NCI-H2081 treated with DMSO at 0.1 percent for 48 hours (cell line): ENCODE measurements around the gene SLITRK1.

Experiments
- DNase-seq: peaks from one replicate; lab custom pipeline; 2025; lab: John Stamatoyannopoulos, UW

The SLITRK1 gene

GRCh38 chr13:83867708-83868107 lies 14.6 kb downstream of the SLITRK1 start:
- no peak for DNase-seq

GRCh38 chr13:83865161-83866137 lies 16.8 kb downstream of the SLITRK1 start:
- DNase-seq, result no peak

DNA sequence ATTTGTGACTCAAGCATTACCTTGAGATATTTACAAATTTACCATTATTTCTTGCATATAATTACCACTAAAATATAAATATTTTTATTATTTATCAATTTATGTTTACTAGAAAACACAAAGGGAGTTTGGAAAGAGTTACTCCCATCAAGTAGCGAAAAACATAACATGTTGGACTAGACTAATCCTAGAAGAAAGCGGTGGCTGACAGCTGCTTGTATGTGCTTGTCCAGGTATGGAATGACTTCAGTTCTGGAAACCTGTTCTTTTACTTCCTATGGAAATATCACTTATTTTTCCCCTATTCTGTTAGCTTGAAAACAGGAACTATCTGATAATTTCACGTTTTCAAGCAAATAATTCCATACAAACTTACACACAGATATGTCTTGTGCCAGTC lies 28.5 kb downstream of the SLITRK1 start:
- DNase-seq, result no peak

DNA sequence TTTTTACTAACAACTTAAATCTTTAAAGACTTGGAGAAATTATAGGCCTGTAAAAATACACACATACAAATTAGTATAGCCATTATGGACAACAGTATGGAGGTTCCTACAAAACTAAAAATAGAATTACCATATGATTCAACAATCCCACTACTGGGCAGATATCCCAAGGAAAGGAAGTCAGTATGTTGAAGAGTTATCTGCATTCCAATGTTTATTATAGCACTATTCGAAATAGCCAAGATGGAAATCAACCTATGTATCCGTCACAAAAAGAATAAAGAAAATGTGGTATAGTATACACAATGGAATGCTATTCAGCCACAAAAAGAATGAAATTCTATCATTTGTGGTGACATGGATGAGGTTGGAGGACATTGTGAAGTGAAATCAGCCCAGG lies 37.2 kb downstream of the SLITRK1 start:
- DNase-seq, result no peak

- no peak for DNase-seq
Measured at GRCh38 chr13:83839146-83839545, 43.1 kb downstream of the SLITRK1 start.

DNA sequence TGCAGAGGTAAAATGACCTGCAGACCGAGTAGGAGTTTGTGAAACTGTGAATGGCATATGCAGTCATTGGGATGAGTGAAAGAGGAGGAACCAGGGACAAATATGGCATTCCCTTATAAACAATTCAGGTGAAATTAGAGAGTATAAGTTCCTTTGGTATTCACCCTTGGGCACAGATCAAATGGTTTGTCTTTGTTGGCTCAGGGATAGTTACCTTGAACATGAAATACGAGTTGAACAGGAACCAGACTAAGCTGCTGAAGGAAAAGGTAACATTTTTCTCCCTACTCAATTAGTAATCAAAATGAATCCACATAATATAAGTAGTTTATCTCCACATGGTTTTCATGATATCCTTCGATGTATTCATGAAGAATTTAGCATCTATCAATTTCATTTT lies 50.5 kb downstream of the SLITRK1 start:
- no peak for DNase-seq

DNA sequence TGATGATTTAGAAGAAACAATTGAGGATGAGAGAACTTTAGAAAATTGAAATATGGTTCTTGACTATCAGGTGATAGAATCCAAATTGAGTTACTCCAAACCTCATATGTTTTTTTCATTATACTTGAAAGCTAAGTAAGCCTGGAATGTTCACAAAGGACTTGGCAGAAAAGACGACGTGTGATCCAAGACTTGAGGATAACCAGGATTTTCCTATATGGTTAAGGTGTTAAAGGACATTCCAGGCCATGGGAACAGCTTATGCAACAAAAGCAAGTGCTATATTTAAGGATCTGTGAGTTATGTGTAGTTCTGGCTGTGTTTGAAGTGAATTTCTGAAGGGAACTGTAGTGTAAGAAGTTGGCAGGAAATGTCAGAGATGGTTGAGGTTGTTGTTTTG lies 52.5 kb downstream of the SLITRK1 start:
- DNase-seq, result no peak

GRCh38 chr13:83827338-83827737 lies 54.9 kb downstream of the SLITRK1 start:
- DNase-seq, result no peak
